Mesodermal cell (in vitro differentiated cells): ENCODE results near the gene RHNO1.

Source experiments
- H3K27ac ChIP-seq: 2 replicates; pipeline ENCODE4 v1.7.0; 2013; ENCODE audit warnings: mild to moderate bottlenecking, low read depth, low read length, moderate library complexity; ENCODE audit not compliant: severe bottlenecking
- H3K36me3 ChIP-seq: 2 replicates; pipeline ENCODE4 v1.7.1; 2013; ENCODE audit warnings: mild to moderate bottlenecking, low read length, moderate library complexity; ENCODE audit not compliant: control insufficient read depth, insufficient read depth
- H3K4me1 ChIP-seq: one replicate; pipeline ENCODE4 v1.7.1; 2013; ENCODE audit warnings: mild to moderate bottlenecking, low read length; ENCODE audit not compliant: insufficient read depth, control insufficient read depth, poor library complexity, severe bottlenecking
- H3K4me3 ChIP-seq: 2 replicates; pipeline ENCODE4 v1.7.0; 2013; ENCODE audit warnings: low read length, control low read depth, mild to moderate bottlenecking; ENCODE audit not compliant: insufficient read depth, poor library complexity, severe bottlenecking; ENCODE audit errors: extremely low read depth
- H3K9me3 ChIP-seq: 2 replicates; pipeline ENCODE4 v1.7.1; 2013; ENCODE audit warnings: mild to moderate bottlenecking, low read length, moderate library complexity; ENCODE audit not compliant: control insufficient read depth
- WGBS, 2 experiments: methylation state at CpG; one replicate each; pipeline ENCODE4 v1.1.5; 2013; ENCODE audit warnings: missing lambda C conversion rate in 2 of 2; ENCODE audit not compliant: insufficient coverage in 2 of 2; 5-methylcytosine and 5-hydroxymethylcytosine counted together

RHNO1 gene

GRCh38 chr12:2936301-2936700 is 59.3 kb downstream of the RHNO1 start:
- H3K9me3 ChIP-seq: no peaks in the 10 kb centered on the region
- 88 to 95% methylated on average over 9 of the region's 11 CpGs for WGBS, 2 experiments
- peaks cover 77% of the 10 kb centered on the region for H3K36me3 ChIP-seq
- no peak overlapping the region for H3K27ac ChIP-seq
- H3K4me1 ChIP-seq: no peaks in the 10 kb centered on the region
- H3K4me3 ChIP-seq: no peak overlapping the region

- Histone ChIP-seq H3K27ac (no peak overlapping the region), H3K4me3 (no peak overlapping the region), H3K4me1 (no peaks in the 10 kb centered on the region), H3K36me3 (peaks cover 70% of the 10 kb centered on the region), H3K9me3 (no peaks in the 10 kb centered on the region)
- 100% methylated on average over 1 of the region's 3 CpGs; no CpG with 5 or more reads in 1 of the 2 experiments for WGBS, 2 experiments
Measured at GRCh38 chr12:2937500-2937899, 60.5 kb downstream of the RHNO1 start.
